ENCODE measurements around the gene CALHM2. TPM values are rescaled to one million over a fixed set of nuclear protein-coding genes. Genes with fewer than 3 reads are reported as not detected.

The CALHM2 gene
- polyA plus RNA-seq, 4 donors, result 1.1 to 29.1 (median 5.1) TPM

- Histone ChIP-seq H3K27ac (ENCODE audit: low read depth in 1 of 3, low read length in 2 of 3) (no peak overlapping the region), H3K9me3 (ENCODE audit: control insufficient read depth in 2 of 2, insufficient read depth in 1 of 2, low read depth in 1 of 2, low read length in 1 of 2) (no peaks in the 10 kb centered on the region), H3K27me3 (ENCODE audit: control insufficient read depth in 3 of 3, insufficient read depth in 3 of 3, low read length in 3 of 3) (no peaks in the 10 kb centered on the region), H3K4me1 (ENCODE audit: control insufficient read depth in 3 of 3, insufficient read depth in 2 of 3, low read depth in 1 of 3, low read length in 2 of 3) (no peaks in the 10 kb centered on the region), H3K4me3 (ENCODE audit: low read depth in 1 of 3, low read length in 3 of 3) (no peak overlapping the region), H3K36me3 (ENCODE audit: control insufficient read depth in 3 of 3, insufficient read depth in 2 of 3, low read depth in 1 of 3, low read length in 3 of 3) (no peaks in the 10 kb centered on the region)
- WGBS, 3 donors, result 63 to 64% (median 64%) methylated on average over 12 of the region's 12 CpGs
- FAIRE-seq (no peak), DNase-seq (peak; percentile 71)
Observed at GRCh38 chr10:103481974-103482531, 29.9 kb upstream of the CALHM2 start.

- Histone ChIP-seq H3K4me3 (ENCODE audit: low read depth in 1 of 3, low read length in 3 of 3) (no peak overlapping the region), H3K36me3 (ENCODE audit: control insufficient read depth in 3 of 3, insufficient read depth in 2 of 3, low read depth in 1 of 3, low read length in 3 of 3) (no peaks in the 10 kb centered on the region), H3K27ac (ENCODE audit: low read depth in 1 of 3, low read length in 2 of 3) (no peak overlapping the region), H3K27me3 (ENCODE audit: control insufficient read depth in 3 of 3, insufficient read depth in 3 of 3, low read length in 3 of 3) (no peaks in the 10 kb centered on the region), H3K4me1 (ENCODE audit: control insufficient read depth in 3 of 3, insufficient read depth in 2 of 3, low read depth in 1 of 3, low read length in 2 of 3) (no peaks in the 10 kb centered on the region), H3K9me3 (ENCODE audit: control insufficient read depth in 2 of 2, insufficient read depth in 1 of 2, low read depth in 1 of 2, low read length in 1 of 2) (no peaks in the 10 kb centered on the region)
- no peak for FAIRE-seq
- DNase-seq, result no peak
- 75 to 83% (median 80%) methylated on average over 5 of the region's 5 CpGs for WGBS, 3 donors
Observed at GRCh38 chr10:103480521-103480920, 28.4 kb upstream of the CALHM2 start.

- whole genome bisulfite sequencing, 3 donors, result 22 to 74% (median 40%) methylated on average over 7 of the region's 7 CpGs
- H3K27me3 ChIP-seq (ENCODE audit: control insufficient read depth in 3 of 3, insufficient read depth in 3 of 3, low read length in 3 of 3), result no peaks in the 10 kb centered on the region
- no peak within 1 kb of the TSS for H3K27ac ChIP-seq (ENCODE audit: low read depth in 1 of 3, low read length in 2 of 3)
- DNase-seq (peak in 1 of 2 donors; percentile 25), FAIRE-seq (no peak)
- H3K4me3 ChIP-seq (ENCODE audit: low read depth in 1 of 3, low read length in 3 of 3), result no peak within 1 kb of the TSS
- H3K9me3 ChIP-seq (ENCODE audit: control insufficient read depth in 2 of 2, insufficient read depth in 1 of 2, low read depth in 1 of 2, low read length in 1 of 2), result no peaks in the 10 kb centered on the region
- no peaks in the 10 kb centered on the region for H3K36me3 ChIP-seq (ENCODE audit: control insufficient read depth in 3 of 3, insufficient read depth in 2 of 3, low read depth in 1 of 3, low read length in 3 of 3)
- no peaks in the 10 kb centered on the region for H3K4me1 ChIP-seq (ENCODE audit: control insufficient read depth in 3 of 3, insufficient read depth in 2 of 3, low read depth in 1 of 3, low read length in 2 of 3)
Observed at GRCh38 chr10:103479135-103479534, 27.0 kb upstream of the CALHM2 start, which contains the start of gene CALHM3. Gene CALHM3 (minus strand): TSS chr10:103479240. CDS start chr10:103479032, 208 bp downstream.

- Histone ChIP-seq H3K36me3 (ENCODE audit: control insufficient read depth in 3 of 3, insufficient read depth in 2 of 3, low read depth in 1 of 3, low read length in 3 of 3) (no peaks in the 10 kb centered on the region), H3K4me3 (ENCODE audit: low read depth in 1 of 3, low read length in 3 of 3) (no peak overlapping the region), H3K4me1 (ENCODE audit: control insufficient read depth in 3 of 3, insufficient read depth in 2 of 3, low read depth in 1 of 3, low read length in 2 of 3) (no peaks in the 10 kb centered on the region), H3K9me3 (ENCODE audit: control insufficient read depth in 2 of 2, insufficient read depth in 1 of 2, low read depth in 1 of 2, low read length in 1 of 2) (no peaks in the 10 kb centered on the region), H3K27me3 (ENCODE audit: control insufficient read depth in 3 of 3, insufficient read depth in 3 of 3, low read length in 3 of 3) (no peaks in the 10 kb centered on the region), H3K27ac (ENCODE audit: low read depth in 1 of 3, low read length in 2 of 3) (no peak overlapping the region)
- DNase-seq (no peak), FAIRE-seq (no peak)
- 86 to 93% (median 91%) methylated on average over 22 of the region's 22 CpGs for WGBS, 3 donors
Observed at GRCh38 chr10:103478671-103479070, 26.5 kb upstream of the CALHM2 start.

GRCh38 chr10:103476046-103476768, 24.0 kb upstream of the CALHM2 start:
- Histone ChIP-seq H3K4me1 (ENCODE audit: control insufficient read depth in 3 of 3, insufficient read depth in 2 of 3, low read depth in 1 of 3, low read length in 2 of 3) (no peaks in the 10 kb centered on the region), H3K4me3 (ENCODE audit: low read depth in 1 of 3, low read length in 3 of 3) (no peak overlapping the region), H3K27ac (ENCODE audit: low read depth in 1 of 3, low read length in 2 of 3) (no peak overlapping the region), H3K9me3 (ENCODE audit: control insufficient read depth in 2 of 2, insufficient read depth in 1 of 2, low read depth in 1 of 2, low read length in 1 of 2) (no peaks in the 10 kb centered on the region), H3K27me3 (ENCODE audit: control insufficient read depth in 3 of 3, insufficient read depth in 3 of 3, low read length in 3 of 3) (no peaks in the 10 kb centered on the region), H3K36me3 (ENCODE audit: control insufficient read depth in 3 of 3, insufficient read depth in 2 of 3, low read depth in 1 of 3, low read length in 3 of 3) (no peaks in the 10 kb centered on the region)
- 71 to 85% (median 74%) methylated on average over 11 of the region's 11 CpGs for WGBS, 3 donors
- peak in 1 of 2 donors; percentile 15 for DNase-seq
- FAIRE-seq, result no peak

GRCh38 chr10:103475437-103475836, 23.3 kb upstream of the CALHM2 start:
- Histone ChIP-seq H3K4me1 (ENCODE audit: control insufficient read depth in 3 of 3, insufficient read depth in 2 of 3, low read depth in 1 of 3, low read length in 2 of 3) (no peaks in the 10 kb centered on the region), H3K9me3 (ENCODE audit: control insufficient read depth in 2 of 2, insufficient read depth in 1 of 2, low read depth in 1 of 2, low read length in 1 of 2) (no peaks in the 10 kb centered on the region), H3K4me3 (ENCODE audit: low read depth in 1 of 3, low read length in 3 of 3) (no peak overlapping the region), H3K27ac (ENCODE audit: low read depth in 1 of 3, low read length in 2 of 3) (no peak overlapping the region), H3K36me3 (ENCODE audit: control insufficient read depth in 3 of 3, insufficient read depth in 2 of 3, low read depth in 1 of 3, low read length in 3 of 3) (no peaks in the 10 kb centered on the region), H3K27me3 (ENCODE audit: control insufficient read depth in 3 of 3, insufficient read depth in 3 of 3, low read length in 3 of 3) (no peaks in the 10 kb centered on the region)
- 79 to 84% (median 80%) methylated on average over 4 of the region's 4 CpGs for WGBS, 3 donors
- DNase-seq, result no peak
- FAIRE-seq, result no peak

GRCh38 chr10:103474077-103474476, 21.9 kb upstream of the CALHM2 start:
- H3K9me3 ChIP-seq (ENCODE audit: control insufficient read depth in 2 of 2, insufficient read depth in 1 of 2, low read depth in 1 of 2, low read length in 1 of 2), result no peaks in the 10 kb centered on the region
- no peak overlapping the region for H3K27ac ChIP-seq (ENCODE audit: low read depth in 1 of 3, low read length in 2 of 3)
- DNase-seq (no peak), FAIRE-seq (no peak)
- WGBS, 3 donors, result 86 to 92% (median 91%) methylated on average over 3 of the region's 3 CpGs
- no peaks in the 10 kb centered on the region for H3K27me3 ChIP-seq (ENCODE audit: control insufficient read depth in 3 of 3, insufficient read depth in 3 of 3, low read length in 3 of 3)
- H3K4me1 ChIP-seq (ENCODE audit: control insufficient read depth in 3 of 3, insufficient read depth in 2 of 3, low read depth in 1 of 3, low read length in 2 of 3), result no peaks in the 10 kb centered on the region
- H3K36me3 ChIP-seq (ENCODE audit: control insufficient read depth in 3 of 3, insufficient read depth in 2 of 3, low read depth in 1 of 3, low read length in 3 of 3), result no peaks in the 10 kb centered on the region
- H3K4me3 ChIP-seq (ENCODE audit: low read depth in 1 of 3, low read length in 3 of 3), result no peak overlapping the region

- FAIRE-seq (no peak), DNase-seq (peak in 1 of 2 donors; percentile 16)
- Histone ChIP-seq H3K36me3 (ENCODE audit: control insufficient read depth in 3 of 3, insufficient read depth in 2 of 3, low read depth in 1 of 3, low read length in 3 of 3) (no peaks in the 10 kb centered on the region), H3K4me3 (ENCODE audit: low read depth in 1 of 3, low read length in 3 of 3) (no peak overlapping the region), H3K4me1 (ENCODE audit: control insufficient read depth in 3 of 3, insufficient read depth in 2 of 3, low read depth in 1 of 3, low read length in 2 of 3) (no peaks in the 10 kb centered on the region), H3K9me3 (ENCODE audit: control insufficient read depth in 2 of 2, insufficient read depth in 1 of 2, low read depth in 1 of 2, low read length in 1 of 2) (no peaks in the 10 kb centered on the region), H3K27me3 (ENCODE audit: control insufficient read depth in 3 of 3, insufficient read depth in 3 of 3, low read length in 3 of 3) (no peaks in the 10 kb centered on the region), H3K27ac (ENCODE audit: low read depth in 1 of 3, low read length in 2 of 3) (no peak overlapping the region)
- WGBS, 3 donors, result 76 to 88% (median 80%) methylated on average over 32 of the region's 32 CpGs
Observed at GRCh38 chr10:103473261-103473671, 21.1 kb upstream of the CALHM2 start.

Measured in small intestine (tissue), 7 donors.